Measurements from ENCODE around the gene TNS1.
A peak's percentile ranks its signal among the peaks of the same experiment; 100 is the strongest.

Gene TNS1

DNA sequence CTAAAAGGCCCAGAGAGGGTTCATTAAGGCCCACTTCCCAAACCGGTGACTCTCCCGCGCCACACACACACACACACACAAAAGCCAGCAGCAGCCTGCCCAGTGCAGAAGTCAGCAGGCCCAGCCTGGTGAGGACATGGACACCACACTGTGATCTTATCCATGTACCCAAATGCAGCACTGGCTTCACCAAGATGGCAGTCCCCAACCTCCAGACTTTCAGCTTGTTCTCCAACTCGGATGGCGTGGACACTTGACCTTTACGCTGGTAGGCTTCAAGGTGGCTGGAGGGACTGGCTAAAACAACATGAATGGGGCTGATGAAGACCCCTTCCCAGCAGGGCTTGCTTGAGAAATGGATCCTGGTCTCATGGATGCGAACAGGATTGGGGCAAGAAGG, 50.4 kb downstream of the TNS1 start:
- no peak for DNase-seq
- H3K4me3 Mint-ChIP-seq = no peak overlapping the region
- H3K4me1 Mint-ChIP-seq = no peaks in the 10 kb centered on the region
- H3K27ac Mint-ChIP-seq = no peak overlapping the region
- no peak for ATAC-seq (replicated peaks)
- H3K9me3 Mint-ChIP-seq = no peaks in the 10 kb centered on the region
- no peaks in the 10 kb centered on the region for H3K36me3 Mint-ChIP-seq
- H3K27me3 Mint-ChIP-seq = peaks cover 3 to 10% of the 10 kb centered on the region in 2 donors

DNA sequence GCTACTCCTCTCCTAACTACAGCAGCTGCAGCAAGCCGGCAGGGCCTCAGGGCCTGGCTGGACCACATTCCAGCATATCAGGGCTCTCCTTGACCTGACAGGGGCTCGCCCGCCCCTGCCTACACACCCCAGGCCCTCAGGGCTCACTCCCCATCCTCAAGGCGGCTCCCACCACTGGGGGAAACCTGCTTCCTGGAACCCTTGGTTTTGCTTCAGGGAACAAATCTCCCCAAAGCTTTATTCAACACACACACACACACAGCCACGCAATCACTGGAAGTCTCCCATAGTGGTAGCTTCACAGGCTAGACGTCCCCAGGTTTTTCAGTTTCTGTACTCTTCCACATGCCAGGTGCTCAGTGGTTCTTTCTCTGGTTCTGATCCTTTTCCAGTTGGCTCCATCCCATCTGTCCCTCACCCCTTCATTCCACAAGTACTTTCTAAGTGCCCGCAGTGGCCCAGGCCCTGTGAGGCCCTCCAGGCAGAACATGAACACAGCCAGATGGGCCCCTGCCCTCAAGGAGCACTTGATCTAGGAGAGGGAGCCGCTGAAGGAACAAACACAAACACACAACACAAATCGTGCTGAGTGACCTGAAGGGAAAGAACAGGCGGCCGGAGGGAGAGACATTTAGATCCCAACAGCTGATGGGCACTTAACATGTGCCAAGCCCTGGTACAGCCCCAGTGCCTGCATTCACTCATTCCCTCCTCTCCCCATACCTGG, 51.1 kb downstream of the TNS1 start:
- H3K9me3 Mint-ChIP-seq = no peaks in the 10 kb centered on the region
- H3K36me3 Mint-ChIP-seq = no peaks in the 10 kb centered on the region
- no peak overlapping the region for H3K4me3 Mint-ChIP-seq
- ATAC-seq (replicated peaks) (no peak), DNase-seq (no peak)
- no peak overlapping the region for H3K27ac Mint-ChIP-seq
- H3K4me1 Mint-ChIP-seq = no peaks in the 10 kb centered on the region
- peaks cover 6 to 10% of the 10 kb centered on the region in 2 donors for H3K27me3 Mint-ChIP-seq

DNA sequence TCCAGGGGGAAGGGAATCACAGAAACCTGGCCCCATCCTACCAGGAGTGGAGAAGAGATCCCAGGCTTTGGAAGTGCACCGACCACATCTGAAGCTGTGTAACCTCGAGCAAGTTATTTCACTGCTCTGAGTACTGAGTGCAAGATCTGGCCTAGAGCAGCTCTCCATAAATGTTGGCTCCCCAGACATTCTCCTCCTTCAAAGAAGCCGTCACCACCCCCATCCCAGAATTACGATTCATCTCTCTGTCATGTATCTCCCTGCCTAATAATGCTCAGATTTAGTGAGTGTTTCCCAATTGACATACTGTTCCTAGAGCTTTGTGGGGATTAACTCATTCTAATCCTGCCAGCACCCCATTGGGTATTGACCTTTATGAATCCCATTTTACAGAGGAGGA, 51.7 kb downstream of the TNS1 start:
- H3K4me1 Mint-ChIP-seq = no peaks in the 10 kb centered on the region
- H3K4me3 Mint-ChIP-seq = no peak overlapping the region
- no peaks in the 10 kb centered on the region for H3K9me3 Mint-ChIP-seq
- no peak for DNase-seq
- no peaks in the 10 kb centered on the region for H3K36me3 Mint-ChIP-seq
- ATAC-seq (replicated peaks) = no peak
- H3K27ac Mint-ChIP-seq = no peak overlapping the region
- peaks cover 9 to 10% of the 10 kb centered on the region in 2 donors for H3K27me3 Mint-ChIP-seq

DNA sequence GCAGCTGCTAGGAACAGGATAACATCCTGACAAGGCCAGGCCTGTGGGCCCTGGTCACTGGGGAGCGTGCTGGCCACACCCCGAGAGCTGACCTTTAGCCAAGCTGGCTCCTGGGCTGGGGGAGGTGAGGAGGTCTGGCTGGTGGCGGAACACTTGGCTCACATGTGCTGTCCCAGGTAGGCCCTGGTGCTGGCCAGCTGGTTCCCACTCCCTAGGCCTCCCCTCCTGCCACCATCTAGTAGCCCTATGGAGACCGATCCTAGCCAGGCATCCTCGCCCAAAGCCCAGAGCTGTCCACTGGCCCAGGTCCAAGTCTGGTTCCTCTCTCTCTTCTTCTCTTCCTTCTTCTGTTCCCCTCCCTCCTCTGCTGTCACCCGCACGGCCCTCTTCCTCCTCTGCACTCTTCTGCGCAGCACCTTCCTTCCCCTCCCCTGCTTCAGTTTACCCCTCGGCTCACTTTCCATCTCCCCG, 52.4 kb downstream of the TNS1 start:
- Mint-ChIP-seq H3K4me3 (no peak overlapping the region), H3K36me3 (no peaks in the 10 kb centered on the region), H3K4me1 (no peaks in the 10 kb centered on the region), H3K27me3 (peaks cover 7 to 12% of the 10 kb centered on the region in 2 donors), H3K27ac (no peak overlapping the region), H3K9me3 (no peaks in the 10 kb centered on the region)
- DNase-seq (no peak), ATAC-seq (replicated peaks) (no peak)

DNA sequence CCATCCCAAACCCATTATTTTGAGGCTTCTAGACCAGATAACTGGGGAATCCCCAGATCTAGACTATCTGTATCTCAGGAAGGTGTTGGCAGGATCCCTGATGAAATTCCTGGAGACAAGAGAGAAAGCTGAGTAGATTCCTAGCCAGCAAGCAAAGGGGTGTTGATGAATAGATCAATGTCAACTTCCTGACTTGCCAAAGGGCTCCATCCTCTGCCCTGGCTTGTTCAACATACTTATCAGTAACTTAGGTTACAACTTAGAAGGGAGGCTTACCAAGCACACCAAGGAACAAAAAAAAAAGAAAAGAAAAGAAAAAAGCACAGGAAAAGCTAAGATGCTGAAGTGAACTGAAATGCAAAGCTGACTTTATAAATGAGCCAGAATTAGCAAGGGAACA, 53.3 kb downstream of the TNS1 start:
- Mint-ChIP-seq H3K36me3 (no peaks in the 10 kb centered on the region), H3K27me3 (peaks cover 0 to 12% of the 10 kb centered on the region in 2 donors), H3K4me3 (no peak overlapping the region), H3K27ac (no peak overlapping the region), H3K4me1 (no peaks in the 10 kb centered on the region), H3K9me3 (no peaks in the 10 kb centered on the region)
- ATAC-seq (replicated peaks) = no peak
- DNase-seq = no peak

DNA sequence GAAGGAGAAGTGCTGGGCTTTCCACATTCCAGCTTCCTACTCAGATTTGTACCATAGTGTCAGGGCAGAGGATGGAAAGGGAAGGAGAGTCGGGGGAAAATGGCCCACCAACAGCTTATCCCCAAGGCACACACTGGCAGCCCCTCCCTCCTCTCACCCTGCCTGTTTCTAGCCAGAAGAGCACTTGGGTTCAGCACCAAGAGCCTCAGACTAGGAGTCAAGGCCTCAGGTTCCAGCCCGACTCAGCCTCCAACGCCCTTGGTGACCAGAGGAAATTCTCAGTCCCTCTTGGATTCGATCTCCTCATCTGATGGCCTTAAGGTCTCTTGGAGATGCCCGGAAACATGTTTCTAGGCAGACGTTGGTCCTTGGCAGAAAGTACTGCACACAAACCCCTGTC, 53.9 kb downstream of the TNS1 start:
- no peaks in the 10 kb centered on the region for H3K36me3 Mint-ChIP-seq
- no peak for DNase-seq
- no peak for ATAC-seq (replicated peaks)
- peaks cover 0 to 12% of the 10 kb centered on the region in 2 donors for H3K27me3 Mint-ChIP-seq
- H3K4me3 Mint-ChIP-seq = no peak overlapping the region
- H3K27ac Mint-ChIP-seq = no peak overlapping the region
- H3K9me3 Mint-ChIP-seq = no peaks in the 10 kb centered on the region
- no peaks in the 10 kb centered on the region for H3K4me1 Mint-ChIP-seq

DNA sequence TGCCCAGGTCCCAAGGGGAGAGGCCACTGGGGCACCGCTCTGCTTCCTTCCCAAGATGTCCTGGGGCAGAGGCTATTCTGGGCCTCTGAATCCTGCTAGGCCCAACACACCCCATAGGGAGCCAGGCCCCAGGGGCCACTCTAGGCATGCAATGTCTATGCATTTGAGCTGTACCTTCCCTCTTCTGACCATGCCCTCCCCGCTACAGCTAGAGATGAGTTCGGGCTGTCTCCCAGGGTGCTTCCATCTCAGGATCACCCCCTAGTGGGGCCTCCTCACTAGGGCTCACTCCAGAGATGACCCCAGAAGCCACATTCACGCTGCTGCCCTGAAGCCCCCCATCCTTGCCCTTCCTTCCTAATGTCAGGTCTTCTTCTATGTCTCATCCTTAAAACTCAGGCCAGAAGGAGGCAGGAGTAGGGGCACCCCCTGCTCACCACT, 54.4 kb downstream of the TNS1 start:
- Mint-ChIP-seq H3K36me3 (no peaks in the 10 kb centered on the region), H3K9me3 (no peaks in the 10 kb centered on the region), H3K4me3 (no peak overlapping the region), H3K4me1 (no peaks in the 10 kb centered on the region), H3K27me3 (peaks cover 5 to 17% of the 10 kb centered on the region in 2 donors), H3K27ac (no peak overlapping the region)
- DNase-seq = no peak
- ATAC-seq (replicated peaks) = no peak

DNA sequence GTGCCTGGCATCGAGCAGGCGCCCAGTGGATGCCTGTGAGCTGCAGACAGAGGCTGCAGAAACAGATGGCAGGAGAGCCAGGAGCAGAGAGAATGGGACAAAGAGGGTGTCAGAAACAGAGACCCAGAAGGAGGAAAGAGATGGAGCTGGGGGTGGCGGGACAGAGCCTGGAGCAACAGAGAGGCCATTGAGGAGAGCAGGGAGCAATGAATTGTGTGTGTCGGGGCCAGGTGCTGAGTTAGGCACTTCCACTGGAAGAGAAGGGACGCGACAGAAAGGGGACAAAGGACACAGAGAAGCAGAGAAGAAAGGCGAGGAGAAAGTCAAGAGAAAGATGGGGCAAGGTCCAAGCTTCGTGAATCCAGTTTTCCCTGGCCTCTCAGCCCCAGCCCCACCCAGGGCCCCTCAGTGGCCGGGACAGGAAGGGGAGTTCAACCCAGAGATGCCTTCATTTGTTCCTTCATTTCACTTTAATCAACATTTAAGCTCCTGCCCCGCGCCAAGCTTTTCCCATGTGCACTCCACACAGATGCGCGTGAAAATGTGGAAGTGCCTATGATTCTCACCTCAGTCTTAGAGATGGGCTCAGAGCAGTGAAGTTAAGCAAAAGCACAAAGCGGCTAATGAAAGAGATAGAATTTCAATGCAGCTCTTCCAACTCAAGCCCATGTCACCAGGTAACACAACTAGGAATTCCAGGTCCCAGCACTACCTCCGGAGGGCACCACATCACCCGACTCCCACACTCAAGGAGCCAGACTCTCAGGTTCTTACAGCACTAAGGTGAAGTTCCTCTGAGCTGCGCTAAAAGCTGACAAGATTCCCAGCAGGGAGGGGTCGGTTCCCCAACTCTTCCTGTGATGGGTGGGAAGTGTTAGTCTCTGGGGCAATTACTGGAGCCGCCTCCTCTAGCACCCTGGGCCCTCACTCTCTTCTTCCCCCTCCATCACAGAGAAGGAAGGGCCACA, 55.1 kb downstream of the TNS1 start:
- H3K4me3 Mint-ChIP-seq = no peak overlapping the region
- no peaks in the 10 kb centered on the region for H3K36me3 Mint-ChIP-seq
- H3K27me3 Mint-ChIP-seq = peaks cover 9 to 21% of the 10 kb centered on the region in 2 donors
- no peaks in the 10 kb centered on the region for H3K9me3 Mint-ChIP-seq
- DNase-seq (no peak), ATAC-seq (replicated peaks) (no peak)
- H3K4me1 Mint-ChIP-seq = no peaks in the 10 kb centered on the region
- no peak overlapping the region for H3K27ac Mint-ChIP-seq

DNA sequence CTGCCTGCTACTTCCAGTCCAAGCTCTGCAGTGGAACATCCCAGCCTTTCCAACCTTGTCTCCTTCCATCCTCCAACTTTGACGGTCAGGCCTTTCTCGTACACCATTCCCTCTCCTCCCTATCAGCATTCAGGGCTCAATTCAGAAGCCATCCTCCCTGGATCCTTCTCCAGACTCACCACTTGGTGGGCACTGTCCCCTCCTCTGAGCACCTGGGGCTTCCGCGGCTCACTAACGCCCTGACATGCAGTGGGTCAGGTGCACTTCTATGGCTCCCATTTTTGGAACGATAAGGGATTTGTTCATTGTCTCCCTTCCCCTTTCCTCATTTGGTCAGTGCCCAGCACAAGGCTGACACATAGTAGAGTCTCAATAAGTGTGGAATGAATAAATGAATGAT, 56.7 kb downstream of the TNS1 start:
- DNase-seq = no peak
- Mint-ChIP-seq H3K27me3 (peaks cover 24 to 37% of the 10 kb centered on the region in 2 donors), H3K27ac (no peak overlapping the region), H3K4me3 (no peak overlapping the region), H3K9me3 (no peaks in the 10 kb centered on the region), H3K36me3 (no peaks in the 10 kb centered on the region), H3K4me1 (no peaks in the 10 kb centered on the region)
- no peak for ATAC-seq (replicated peaks)

DNA sequence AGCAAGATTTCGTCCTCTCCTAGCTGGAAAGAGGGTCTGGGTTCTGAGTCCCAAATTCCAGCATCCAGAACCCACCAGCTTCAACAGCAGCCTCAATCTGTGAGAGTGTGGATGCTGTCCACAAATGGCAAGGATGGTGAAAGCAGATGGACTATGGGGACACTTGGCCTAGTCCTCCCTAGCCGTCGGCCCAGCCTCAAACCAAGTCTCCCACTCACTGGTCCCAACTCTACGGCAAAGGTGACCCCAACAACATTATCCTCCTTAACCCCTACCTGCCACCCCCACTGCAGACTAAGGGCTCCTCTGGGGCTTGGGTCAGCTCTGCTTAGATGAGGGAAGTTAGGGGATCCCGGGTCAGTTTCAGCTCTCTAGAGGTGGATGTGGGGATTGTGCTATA, 57.3 kb downstream of the TNS1 start:
- Mint-ChIP-seq H3K27ac (no peak overlapping the region), H3K4me1 (no peaks in the 10 kb centered on the region), H3K9me3 (no peaks in the 10 kb centered on the region), H3K27me3 (peaks cover 27 to 42% of the 10 kb centered on the region in 2 donors), H3K36me3 (no peaks in the 10 kb centered on the region), H3K4me3 (no peak overlapping the region)
- no peak for ATAC-seq (replicated peaks)
- no peak for DNase-seq

DNA sequence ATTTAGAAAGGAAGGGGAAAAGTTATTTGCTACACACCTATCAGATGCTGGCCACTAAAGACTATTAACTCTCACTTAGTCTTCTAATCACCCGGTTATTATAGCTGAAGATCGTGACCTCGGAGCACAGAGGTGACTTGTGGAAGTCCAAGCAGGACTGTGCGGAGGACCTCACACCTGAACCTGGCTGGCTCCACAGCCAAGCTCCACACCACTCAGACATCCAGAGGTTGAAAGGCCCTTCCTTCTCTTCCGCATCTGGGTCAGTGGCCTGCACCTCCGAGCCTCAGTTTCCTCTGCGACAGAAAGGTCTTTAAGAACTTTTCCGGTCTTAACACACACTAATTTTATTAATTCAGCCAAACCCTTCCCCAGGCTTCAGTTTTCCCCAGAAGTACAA, 57.9 kb downstream of the TNS1 start:
- ATAC-seq (replicated peaks) (no peak), DNase-seq (no peak)
- Mint-ChIP-seq H3K4me3 (no peak overlapping the region), H3K9me3 (no peaks in the 10 kb centered on the region), H3K4me1 (no peaks in the 10 kb centered on the region), H3K27me3 (peaks cover 31 to 47% of the 10 kb centered on the region in 2 donors), H3K36me3 (no peaks in the 10 kb centered on the region), H3K27ac (no peak overlapping the region)

DNA sequence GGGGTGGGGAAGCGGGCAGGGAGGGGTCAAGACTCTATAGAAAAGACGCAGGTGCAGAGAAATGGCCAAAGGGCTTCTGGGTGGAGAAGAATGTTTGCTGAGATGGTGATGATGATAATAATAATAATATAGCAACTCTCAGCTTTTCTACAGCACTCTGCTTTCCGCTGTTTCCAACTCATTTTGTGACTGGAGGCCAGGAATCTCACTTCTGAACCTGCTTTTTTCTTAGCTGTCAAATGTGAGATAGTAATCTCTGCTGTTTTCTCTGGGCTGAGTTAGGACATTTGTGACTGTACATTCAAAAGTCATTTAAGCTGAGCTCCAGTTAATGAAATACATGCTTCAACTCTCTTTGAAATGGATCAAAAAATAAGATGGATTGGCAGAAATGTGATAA, 58.4 kb downstream of the TNS1 start:
- no peaks in the 10 kb centered on the region for H3K9me3 Mint-ChIP-seq
- peaks cover 31 to 47% of the 10 kb centered on the region in 2 donors for H3K27me3 Mint-ChIP-seq
- no peak overlapping the region for H3K27ac Mint-ChIP-seq
- no peak for ATAC-seq (replicated peaks)
- H3K36me3 Mint-ChIP-seq = no peaks in the 10 kb centered on the region
- H3K4me3 Mint-ChIP-seq = no peak overlapping the region
- DNase-seq = no peak
- H3K4me1 Mint-ChIP-seq = no peaks in the 10 kb centered on the region

DNA sequence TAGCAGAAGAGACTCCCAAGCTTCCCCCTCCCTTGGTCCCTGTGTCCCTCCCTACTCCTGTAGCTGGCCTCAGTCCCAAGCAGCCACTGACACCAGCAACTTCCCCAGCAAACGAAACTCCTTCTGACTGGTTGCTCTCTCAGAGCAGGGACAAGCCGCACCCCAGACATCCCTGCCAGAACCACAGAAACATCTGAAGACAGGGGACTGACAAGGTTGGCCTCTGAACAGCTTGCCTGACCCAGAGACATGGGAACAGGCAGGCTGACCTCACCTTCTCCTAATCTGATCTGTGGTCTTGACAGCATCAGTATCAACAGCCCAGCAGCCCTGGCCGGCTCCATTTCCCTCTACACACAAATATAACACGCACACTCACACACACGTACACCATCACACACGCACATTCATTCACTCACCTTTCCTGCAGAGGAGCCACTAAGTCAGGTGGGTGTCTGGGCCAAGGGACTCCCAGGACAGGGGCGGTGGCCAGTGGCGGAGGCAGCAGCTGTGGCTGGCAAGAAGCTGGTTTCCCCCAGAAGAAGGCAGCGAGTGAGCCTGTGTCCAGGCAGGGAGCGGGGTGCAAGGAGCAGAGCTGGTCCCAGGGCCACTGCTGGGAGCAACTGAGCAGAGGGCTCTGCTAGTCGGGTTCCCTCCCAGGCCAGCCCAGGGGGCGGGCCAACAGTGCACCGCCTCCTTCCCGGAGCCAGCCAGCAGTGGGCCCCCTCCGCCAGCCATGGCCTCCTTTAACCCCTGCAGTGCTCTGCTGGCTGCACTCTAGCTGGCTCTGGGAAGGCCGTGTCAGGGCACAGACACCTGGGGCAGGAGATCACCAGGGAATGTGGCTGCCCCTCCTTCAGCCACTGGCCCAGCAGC, 59.1 kb downstream of the TNS1 start:
- DNase-seq = no peak
- peaks cover 31 to 47% of the 10 kb centered on the region in 2 donors for H3K27me3 Mint-ChIP-seq
- no peak overlapping the region for H3K4me3 Mint-ChIP-seq
- no peaks in the 10 kb centered on the region for H3K9me3 Mint-ChIP-seq
- no peaks in the 10 kb centered on the region for H3K36me3 Mint-ChIP-seq
- no peaks in the 10 kb centered on the region for H3K4me1 Mint-ChIP-seq
- H3K27ac Mint-ChIP-seq = no peak overlapping the region
- ATAC-seq (replicated peaks) = peak; percentile 38 to 52

DNA sequence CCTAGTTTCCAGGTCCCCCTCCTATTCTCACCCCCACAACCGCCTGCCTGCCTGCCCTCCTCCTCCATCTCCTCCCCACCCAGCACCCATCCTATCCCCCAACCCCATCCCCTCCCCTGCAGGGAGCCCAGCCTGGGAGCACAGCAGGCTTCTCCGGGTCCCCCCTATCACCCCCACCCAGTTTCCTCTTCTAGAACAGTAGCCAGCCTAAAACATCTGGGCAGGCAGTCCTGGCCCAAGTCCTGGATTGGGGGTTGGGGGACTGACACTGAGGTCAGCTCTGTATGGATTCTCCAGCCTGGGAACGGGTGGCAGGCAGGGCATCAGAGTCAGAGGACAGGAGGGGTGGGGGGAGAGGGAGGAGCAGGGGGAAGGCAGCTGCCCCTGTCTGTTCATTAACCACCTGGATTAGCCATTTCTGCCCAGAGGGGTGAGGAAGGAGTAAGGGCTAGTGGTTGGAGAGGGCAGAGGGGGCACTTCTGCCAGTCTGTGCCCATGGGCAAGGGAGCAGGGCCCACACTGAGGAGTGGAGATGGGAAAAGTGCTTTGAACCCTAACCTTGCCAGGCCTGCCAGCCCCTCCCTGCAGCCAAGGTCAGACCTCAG, 60.0 kb downstream of the TNS1 start:
- Mint-ChIP-seq H3K27ac (no peak overlapping the region), H3K4me1 (no peaks in the 10 kb centered on the region), H3K4me3 (no peak overlapping the region), H3K9me3 (no peaks in the 10 kb centered on the region), H3K27me3 (peaks cover 31 to 47% of the 10 kb centered on the region in 2 donors), H3K36me3 (no peaks in the 10 kb centered on the region)
- ATAC-seq (replicated peaks) (no peak), DNase-seq (no peak)

Data from stimulated activated naive B cell treated with anti-CD40 and anti-IgM and Interleukin-4, amounts not matched to agents 10 μg/mL and 1 μg/mL and 100 μg/mL, for 72 hours (primary cell).